ENCODE data around the gene CHD9. TPM values are rescaled to one million over a fixed set of nuclear protein-coding genes. Genes with fewer than 3 reads are reported as not detected.

The CHD9 gene
- polyA plus RNA-seq, 3 donors = 15.8 to 26.1 (median 22.5) TPM

DNA sequence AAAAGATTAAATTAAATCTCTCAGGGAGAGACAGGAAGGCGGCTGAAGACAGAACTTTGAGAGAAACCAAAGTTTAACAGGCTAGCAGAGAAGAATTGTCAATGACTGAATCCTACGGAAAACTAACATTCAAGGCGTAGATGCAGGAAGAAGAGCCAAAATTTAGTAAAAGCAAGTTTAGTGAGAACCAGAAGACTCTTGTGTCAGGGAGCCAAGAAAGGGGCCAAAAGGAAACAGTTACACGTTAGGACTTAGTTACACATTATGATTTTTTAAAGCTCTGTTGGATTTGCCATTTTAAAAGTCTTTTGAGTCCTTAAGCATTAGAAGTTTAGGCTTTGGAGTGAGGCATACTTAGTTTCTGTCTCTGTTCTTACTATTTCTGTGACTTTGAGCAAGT, 164.6 kb downstream of the CHD9 start:
- H3K4me2 ChIP-seq (replicated peaks; ENCODE audit: extremely low read depth, low read length, poor library complexity, severe bottlenecking) = peak overlapping the region; percentile 49
- no peak for DNase-seq
- peaks cover 17% of the 10 kb centered on the region for H3K4me1 Mint-ChIP-seq
- peaks cover 22% of the 10 kb centered on the region for H4K20me1 ChIP-seq (ENCODE audit: insufficient read depth, low read length)
- WGBS (ENCODE audit: insufficient coverage) = 56% methylated on average over 3 of the region's 4 CpGs
- H3K36me3 ChIP-seq (replicated peaks in 1 of 2; ENCODE audit: control insufficient read depth in 1 of 2, insufficient read depth in 2 of 2, low read length in 2 of 2) = peaks cover 14 to 25% of the 10 kb centered on the region in 2 donors
- peaks cover 92% of the 10 kb centered on the region for H3K79me2 ChIP-seq (ENCODE audit: insufficient read depth, low read length)
- no peaks in the 10 kb centered on the region for H3K27me3 Mint-ChIP-seq (ENCODE audit: low read depth in 3 of 3)
- H3K36me3 Mint-ChIP-seq = peaks cover 1 to 10% of the 10 kb centered on the region in 2 donors
- H3K9ac ChIP-seq (ENCODE audit: insufficient read depth, low read length, poor library complexity, severe bottlenecking) = no peak overlapping the region
- no peak overlapping the region for H2AFZ ChIP-seq (ENCODE audit: insufficient read depth, low read depth, low read length, poor library complexity, severe bottlenecking)
- H3K4me3 Mint-ChIP-seq = no peak overlapping the region
- H3K27me3 ChIP-seq (ENCODE audit: control insufficient read depth in 2 of 2, insufficient read depth in 2 of 2, low read length in 2 of 2) = no peaks in the 10 kb centered on the region
- no peak for TF ChIP-seq CTCF (IDR thresholded peaks at IDR 0.05)
- peaks cover 45 to 61% of the 10 kb centered on the region in 2 donors for H3K4me1 ChIP-seq (ENCODE audit: control insufficient read depth in 1 of 2, insufficient read depth in 2 of 2, low read length in 2 of 2)
- H3K27ac ChIP-seq (ENCODE audit: low read depth in 1 of 2, low read length in 2 of 2) = peak overlapping the region in 1 of 2 donors; percentile 83
- H3K9me3 ChIP-seq (replicated peaks in 1 of 2; ENCODE audit: control insufficient read depth in 1 of 2, insufficient read depth in 1 of 2, low read length in 2 of 2) = no peaks in the 10 kb centered on the region
- intact Hi-C loops (cut with micrococcal nuclease) = loop anchor here in 1 of 2 donors (5.0 kb wide), 1 partner anchor 87 kb away; no protein-coding TSS in a partner anchor
- peaks cover 0 to 3% (median 0%) of the 10 kb centered on the region in 7 donors for H3K9me3 Mint-ChIP-seq
- H3K27ac Mint-ChIP-seq = no peak overlapping the region
- peak overlapping the region in 1 of 3 experiments; percentile 1 for H3K4me3 ChIP-seq (replicated peaks in 1 of 3; ENCODE audit: low read depth in 2 of 3, low read length in 3 of 3)

GRCh38 chr16:53219795-53220454, 165.1 kb downstream of the CHD9 start:
- DNase-seq = peak; percentile 57 to 83 (median 78)
- Mint-ChIP-seq H3K27me3 (ENCODE audit: low read depth in 3 of 3) (no peaks in the 10 kb centered on the region), H3K4me3 (no peak overlapping the region), H3K36me3 (peaks cover 1 to 10% of the 10 kb centered on the region in 2 donors), H3K27ac (no peak overlapping the region), H3K4me1 (peaks cover 16% of the 10 kb centered on the region), H3K9me3 (peaks cover 0 to 2% (median 0%) of the 10 kb centered on the region in 7 donors)
- intact Hi-C loops (cut with micrococcal nuclease) = loop anchor here (5.0 kb wide), 2 partner anchors 88 to 163 kb away; no protein-coding TSS in a partner anchor
- Histone ChIP-seq H3K9me3 (replicated peaks in 1 of 2; ENCODE audit: control insufficient read depth in 1 of 2, insufficient read depth in 1 of 2, low read length in 2 of 2) (no peaks in the 10 kb centered on the region), H3K4me3 (replicated peaks in 1 of 3; ENCODE audit: low read depth in 2 of 3, low read length in 3 of 3) (peak overlapping the region in 1 of 3 experiments; percentile 41), H3K4me2 (replicated peaks; ENCODE audit: extremely low read depth, low read length, poor library complexity, severe bottlenecking) (peak overlapping the region; percentile 49), H4K20me1 (ENCODE audit: insufficient read depth, low read length) (peaks cover 22% of the 10 kb centered on the region), H2AFZ (ENCODE audit: insufficient read depth, low read depth, low read length, poor library complexity, severe bottlenecking) (no peak overlapping the region), H3K27me3 (ENCODE audit: control insufficient read depth in 2 of 2, insufficient read depth in 2 of 2, low read length in 2 of 2) (no peaks in the 10 kb centered on the region), H3K4me1 (ENCODE audit: control insufficient read depth in 1 of 2, insufficient read depth in 2 of 2, low read length in 2 of 2) (peaks cover 45 to 60% of the 10 kb centered on the region in 2 donors), H3K79me2 (ENCODE audit: insufficient read depth, low read length) (peaks cover 92% of the 10 kb centered on the region), H3K36me3 (replicated peaks in 1 of 2; ENCODE audit: control insufficient read depth in 1 of 2, insufficient read depth in 2 of 2, low read length in 2 of 2) (peaks cover 14 to 25% of the 10 kb centered on the region in 2 donors), H3K27ac (ENCODE audit: low read depth in 1 of 2, low read length in 2 of 2) (peak overlapping the region in 1 of 2 donors; percentile 83), H3K9ac (ENCODE audit: insufficient read depth, low read length, poor library complexity, severe bottlenecking) (no peak overlapping the region)
- WGBS (ENCODE audit: insufficient coverage) = 0% methylated on average over 1 of the region's 2 CpGs
- no peak for TF ChIP-seq CTCF (IDR thresholded peaks at IDR 0.05)
